Coronary artery (tissue), 2 donors: ENCODE results near the gene MKRN1.

ENCODE experiments used
- DNase-seq: peaks from one replicate; pipeline ENCODE4 v3.0.0-alpha.2; 2017; ENCODE audit warnings: low spot score
- H3K27ac ChIP-seq, 2 donors: fragments of 200-600 bp; sonication (generic); one replicate each; pipeline ENCODE4 v1.5.1; 2016 to 2019
- H3K4me3 ChIP-seq: fragments of 200-600 bp; sonication (generic); 2 replicates; pipeline ENCODE4 v1.5.1; 2016; ENCODE audit warnings: mild to moderate bottlenecking, moderate library complexity
- CTCF ChIP-seq: fragments of 200-600 bp; sonication (generic); IDR thresholded peaks from one replicate; pipeline ENCODE4 v1.5.1; 2019; ENCODE audit warnings: antibody characterized with exemption

Gene MKRN1

GRCh38 chr7:140479062-140479738 lies at the start of gene MKRN1:
Gene MKRN1, minus strand, starts transcription at chr7:140479505. Its CDS starts 161 bp downstream, at chr7:140479344.
- TF ChIP-seq CTCF, result no peak
- peak; percentile 93 for DNase-seq
- H3K27ac ChIP-seq, result peak within 1 kb of the TSS; percentile 77 to 95
- peak within 1 kb of the TSS; percentile 100 for H3K4me3 ChIP-seq

- no peak overlapping the region for H3K4me3 ChIP-seq
- TF ChIP-seq CTCF, result no peak
- DNase-seq, result no peak
- no peak overlapping the region for H3K27ac ChIP-seq
Observed at GRCh38 chr7:140526787-140527664, 47.7 kb upstream of the MKRN1 start.

DNA sequence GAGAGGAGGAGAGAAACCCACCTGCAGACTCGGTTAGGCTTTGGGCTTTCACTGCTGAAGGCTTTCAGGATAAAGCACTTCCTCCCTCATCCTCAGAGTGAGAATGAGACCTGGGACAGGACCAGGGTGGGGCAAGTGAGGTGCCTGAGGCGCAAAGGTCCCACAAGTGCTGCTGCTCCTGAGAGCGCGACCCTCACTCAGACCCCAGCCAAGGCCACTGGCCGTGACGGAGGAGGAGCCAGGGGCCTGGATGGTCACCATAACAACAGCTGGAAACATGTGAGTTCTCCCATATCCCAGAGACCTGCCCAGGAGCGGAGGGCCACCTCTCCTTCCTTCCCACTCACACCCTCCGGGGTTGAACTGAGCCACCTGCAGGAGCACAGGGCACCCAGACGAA lies 46.9 kb upstream of the MKRN1 start:
- TF ChIP-seq CTCF, result no peak
- Histone ChIP-seq H3K4me3 (no peak overlapping the region), H3K27ac (no peak overlapping the region)
- no peak for DNase-seq

GRCh38 chr7:140525743-140526142 lies 46.4 kb upstream of the MKRN1 start:
- TF ChIP-seq CTCF, result no peak
- no peak overlapping the region for H3K27ac ChIP-seq
- no peak for DNase-seq
- H3K4me3 ChIP-seq, result no peak overlapping the region

GRCh38 chr7:140521421-140521820 lies 42.1 kb upstream of the MKRN1 start:
- DNase-seq, result no peak
- TF ChIP-seq CTCF, result no peak
- Histone ChIP-seq H3K27ac (no peak overlapping the region), H3K4me3 (no peak overlapping the region)

DNA sequence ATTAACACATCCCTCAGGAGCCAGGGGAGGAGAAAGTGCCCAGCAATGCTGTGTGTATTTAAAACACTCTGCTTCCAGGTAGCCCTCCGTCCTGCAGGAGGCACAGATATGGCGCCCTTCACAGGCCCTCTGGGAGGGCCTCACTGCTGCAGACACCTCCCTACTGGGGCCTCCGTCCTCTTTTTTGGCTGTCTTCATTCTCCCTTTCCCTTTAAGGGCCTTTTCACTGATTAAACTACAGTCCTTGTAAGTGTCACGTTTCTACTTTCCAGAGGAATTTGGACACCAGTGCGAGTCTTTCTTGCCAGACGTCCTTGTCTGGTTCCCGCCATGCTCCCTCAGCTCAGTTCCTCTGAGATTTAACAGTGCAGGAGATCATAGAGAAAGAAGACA lies 39.7 kb upstream of the MKRN1 start:
- no peak for TF ChIP-seq CTCF
- Histone ChIP-seq H3K27ac (peak overlapping the region in 1 of 2 donors; percentile 70), H3K4me3 (no peak overlapping the region)
- DNase-seq, result no peak
